Right forelimb (tissue), 1 donor: ENCODE data around the gene EPO.
A peak's percentile ranks its signal among the peaks of the same experiment; 100 is the strongest.
"Not testable (repeated sequence)": the region's sequence is repeated elsewhere in the genome, so short reads cannot be mapped to it uniquely, and the experiment has no call there.

Source experiments
- DNase-seq: peaks from one replicate; pipeline ENCODE4 v3.0.0-alpha.2; 2018

The EPO gene

DNA sequence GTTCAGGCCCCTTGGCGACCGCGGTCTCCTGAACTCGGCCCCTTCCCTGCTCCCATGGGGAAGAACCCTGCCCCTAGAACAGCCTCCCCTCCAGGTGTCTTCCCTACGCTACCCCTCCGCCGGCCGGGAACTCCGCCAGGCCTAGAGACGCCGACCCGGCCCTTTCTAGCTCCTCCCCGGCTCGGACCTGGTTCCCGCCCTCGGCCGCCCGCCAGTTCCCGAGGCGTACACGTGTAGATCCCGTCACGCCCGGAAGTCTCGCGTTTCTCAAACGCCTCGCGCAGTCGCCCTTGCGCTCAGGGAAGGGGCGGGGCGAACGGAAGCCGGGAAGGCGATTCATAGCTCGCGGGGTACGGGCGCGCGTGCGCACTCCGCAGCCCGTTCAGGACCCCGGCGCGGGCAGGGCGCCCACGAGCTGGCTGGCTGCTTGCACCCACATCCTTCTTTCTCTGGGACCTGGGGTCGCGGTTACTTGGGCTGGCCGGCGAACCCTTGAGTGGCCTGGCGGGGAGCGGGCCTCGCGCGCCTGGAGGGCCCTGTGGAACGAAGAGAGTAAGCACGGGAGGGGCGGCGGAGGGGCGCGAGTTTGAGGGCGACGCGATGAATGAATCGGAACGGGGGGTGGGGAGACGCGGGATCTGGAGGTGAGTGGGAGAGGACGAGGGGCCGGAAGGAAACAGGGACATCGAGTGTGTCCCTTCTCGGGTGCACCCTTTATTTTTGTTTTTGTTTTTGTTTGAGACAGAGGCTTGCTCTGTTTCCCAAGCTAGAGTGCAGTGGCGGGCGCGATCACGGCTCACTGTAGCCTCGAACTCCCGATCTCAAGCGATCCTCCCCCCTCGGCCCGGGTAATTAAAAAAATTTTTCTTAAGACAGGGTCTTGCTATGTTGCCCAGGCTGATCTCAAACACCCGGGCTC, 14.3 kb upstream of the EPO start, which contains the start of gene POP7:
POP7 (plus strand) TSS at position 369 of the 919 bp plus-strand sequence. CDS start 710 bp downstream, outside the sequence.
- DNase-seq, result peak; percentile 100

- no peak for DNase-seq
Measured at GRCh38 chr7:100706672-100707311, 13.5 kb upstream of the EPO start.

- DNase-seq, result no peak
Measured at GRCh38 chr7:100708395-100708794, 11.9 kb upstream of the EPO start.

DNA sequence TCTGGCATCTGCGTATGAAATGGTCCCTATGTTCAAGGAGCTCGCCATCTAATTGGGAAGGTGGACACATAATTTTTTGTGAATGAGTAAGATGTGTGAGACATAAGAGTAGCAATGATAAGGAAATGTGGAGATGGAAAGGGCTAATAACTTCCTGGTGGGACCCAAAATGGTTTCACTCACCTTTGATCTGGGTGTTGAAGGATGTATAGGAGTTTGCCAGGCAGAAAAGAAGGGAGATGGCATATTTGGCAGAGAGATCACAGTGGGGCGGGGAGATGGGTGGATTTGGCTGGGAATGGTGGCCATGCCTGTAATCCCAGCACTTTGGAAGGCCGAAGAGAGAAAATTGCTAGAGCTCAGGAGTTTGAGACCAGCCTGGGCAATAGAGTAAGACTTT, 9.8 kb upstream of the EPO start:
- DNase-seq, result no peak

- no peak for DNase-seq
Measured at GRCh38 chr7:100711369-100711768, 8.9 kb upstream of the EPO start.

DNA sequence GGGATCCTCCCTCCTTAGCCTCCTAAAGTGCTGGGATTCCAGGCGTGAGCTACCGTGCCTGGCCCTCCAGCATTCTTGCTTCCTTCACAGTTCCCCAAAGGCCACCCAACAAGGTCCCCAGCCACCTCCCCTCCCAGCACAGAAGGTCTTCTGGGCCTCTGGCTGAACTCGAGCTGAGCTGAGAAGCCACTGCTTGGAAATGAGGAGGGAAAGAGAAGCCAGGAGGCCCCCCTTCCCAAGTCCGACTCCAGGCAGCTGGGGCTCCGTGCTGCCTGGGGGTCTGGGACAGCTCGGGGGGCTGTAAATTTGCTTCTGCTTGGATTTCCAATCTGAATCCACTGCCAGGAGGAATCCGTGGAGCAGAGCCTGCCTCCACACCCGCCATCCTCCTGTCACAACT, 5.5 kb upstream of the EPO start:
- DNase-seq, result no peak

GRCh38 chr7:100717073-100717472, 3.2 kb upstream of the EPO start:
- DNase-seq, result not testable (repeated sequence)

- DNase-seq, result no peak
Measured at GRCh38 chr7:100719523-100720278, 567 bp upstream of the EPO start.

DNA sequence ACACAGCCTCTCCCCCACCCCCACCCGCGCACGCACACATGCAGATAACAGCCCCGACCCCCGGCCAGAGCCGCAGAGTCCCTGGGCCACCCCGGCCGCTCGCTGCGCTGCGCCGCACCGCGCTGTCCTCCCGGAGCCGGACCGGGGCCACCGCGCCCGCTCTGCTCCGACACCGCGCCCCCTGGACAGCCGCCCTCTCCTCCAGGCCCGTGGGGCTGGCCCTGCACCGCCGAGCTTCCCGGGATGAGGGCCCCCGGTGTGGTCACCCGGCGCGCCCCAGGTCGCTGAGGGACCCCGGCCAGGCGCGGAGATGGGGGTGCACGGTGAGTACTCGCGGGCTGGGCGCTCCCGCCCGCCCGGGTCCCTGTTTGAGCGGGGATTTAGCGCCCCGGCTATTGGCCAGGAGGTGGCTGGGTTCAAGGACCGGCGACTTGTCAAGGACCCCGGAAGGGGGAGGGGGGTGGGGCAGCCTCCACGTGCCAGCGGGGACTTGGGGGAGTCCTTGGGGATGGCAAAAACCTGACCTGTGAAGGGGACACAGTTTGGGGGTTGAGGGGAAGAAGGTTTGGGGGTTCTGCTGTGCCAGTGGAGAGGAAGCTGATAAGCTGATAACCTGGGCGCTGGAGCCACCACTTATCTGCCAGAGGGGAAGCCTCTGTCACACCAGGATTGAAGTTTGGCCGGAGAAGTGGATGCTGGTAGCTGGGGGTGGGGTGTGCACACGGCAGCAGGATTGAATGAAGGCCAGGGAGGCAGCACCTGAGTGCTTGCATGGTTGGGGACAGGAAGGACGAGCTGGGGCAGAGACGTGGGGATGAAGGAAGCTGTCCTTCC, 620 bp downstream of the EPO start:
- no peak for DNase-seq

DNA sequence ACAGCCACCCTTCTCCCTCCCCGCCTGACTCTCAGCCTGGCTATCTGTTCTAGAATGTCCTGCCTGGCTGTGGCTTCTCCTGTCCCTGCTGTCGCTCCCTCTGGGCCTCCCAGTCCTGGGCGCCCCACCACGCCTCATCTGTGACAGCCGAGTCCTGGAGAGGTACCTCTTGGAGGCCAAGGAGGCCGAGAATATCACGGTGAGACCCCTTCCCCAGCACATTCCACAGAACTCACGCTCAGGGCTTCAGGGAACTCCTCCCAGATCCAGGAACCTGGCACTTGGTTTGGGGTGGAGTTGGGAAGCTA, 1.2 kb downstream of the EPO start:
- no peak for DNase-seq

- no peak for DNase-seq
Measured at GRCh38 chr7:100722480-100723212, 2.4 kb downstream of the EPO start.

- DNase-seq, result no peak
Measured at GRCh38 chr7:100723732-100724275, 3.5 kb downstream of the EPO start.

DNA sequence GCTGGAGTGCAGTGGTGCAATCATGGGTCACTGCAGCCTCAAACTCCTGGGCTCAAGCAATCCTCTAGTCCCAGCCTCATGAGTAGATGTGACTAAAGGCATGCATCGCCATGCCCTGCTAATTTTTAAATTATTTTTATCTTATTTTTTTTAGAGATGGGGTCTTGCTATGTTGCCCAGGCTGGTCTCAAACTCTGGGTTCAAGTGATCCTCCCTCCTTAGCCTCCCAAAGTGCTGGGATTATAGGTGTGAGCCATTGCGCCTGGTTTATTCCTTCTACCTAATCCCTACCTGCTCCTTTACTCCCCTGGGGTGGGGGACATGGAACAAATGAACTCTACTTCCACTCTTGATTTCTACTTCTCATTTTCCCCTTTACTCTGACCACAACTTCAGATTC, 4.1 kb downstream of the EPO start:
- DNase-seq, result not testable (repeated sequence)

GRCh38 chr7:100726996-100727761, 6.9 kb downstream of the EPO start:
- peak; percentile 68 for DNase-seq

DNA sequence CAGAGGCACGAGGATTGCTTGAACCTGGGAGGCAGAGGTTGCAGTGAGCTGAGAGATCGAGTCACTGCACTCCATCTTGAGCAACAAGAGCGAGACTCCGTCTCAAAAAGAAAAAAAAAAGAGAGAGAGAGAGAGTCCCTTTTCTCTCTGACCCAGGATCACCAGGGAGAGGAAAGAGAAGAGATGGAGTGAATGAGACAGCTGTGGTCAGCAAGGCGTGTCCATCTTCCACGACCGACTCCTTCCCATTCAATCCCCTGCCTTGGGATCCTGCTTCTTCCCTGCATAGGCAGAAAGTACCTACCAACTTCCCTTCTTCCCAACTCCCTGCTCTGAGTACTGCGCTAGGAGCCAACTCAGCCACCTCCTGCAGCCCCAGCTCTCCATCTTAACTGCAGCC, 7.9 kb downstream of the EPO start:
- DNase-seq, result no peak

GRCh38 chr7:100730136-100730800, 10.0 kb downstream of the EPO start:
- no peak for DNase-seq

DNA sequence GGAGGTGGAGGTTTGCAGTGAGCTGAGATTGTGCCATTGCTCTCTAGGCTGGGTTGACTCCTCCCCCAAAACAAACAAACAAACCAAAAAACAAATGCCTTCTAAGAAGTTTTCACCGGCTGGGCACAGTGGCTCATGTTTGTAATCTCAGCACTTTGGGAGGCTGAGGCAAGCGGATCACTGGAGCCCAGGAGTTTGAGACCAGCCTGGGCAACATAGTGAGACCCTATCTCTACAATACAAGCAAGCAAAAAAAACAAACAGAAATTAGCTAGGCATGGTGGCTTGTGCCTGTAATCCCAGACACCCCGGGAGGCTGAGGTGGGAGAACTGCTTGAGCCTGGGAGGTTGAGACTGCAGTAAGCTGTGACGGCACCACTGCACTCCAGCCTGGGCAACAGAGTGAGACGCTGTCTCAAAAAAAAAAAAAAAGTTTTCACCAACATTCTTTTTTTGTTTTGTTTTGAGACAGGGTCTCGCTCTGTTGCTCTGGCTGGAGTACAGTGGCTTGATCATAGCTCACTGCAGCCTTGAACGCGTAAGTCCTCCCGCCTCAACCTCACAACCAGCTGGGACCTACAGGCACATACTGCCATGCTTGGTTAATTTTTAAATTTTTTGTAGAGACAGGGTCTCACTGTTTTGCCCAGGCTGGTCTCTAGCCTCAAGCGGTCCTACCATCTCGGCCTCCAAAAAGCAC, 11.8 kb downstream of the EPO start:
- no peak for DNase-seq

GRCh38 chr7:100735730-100736129, 15.5 kb downstream of the EPO start:
- no peak for DNase-seq

DNA sequence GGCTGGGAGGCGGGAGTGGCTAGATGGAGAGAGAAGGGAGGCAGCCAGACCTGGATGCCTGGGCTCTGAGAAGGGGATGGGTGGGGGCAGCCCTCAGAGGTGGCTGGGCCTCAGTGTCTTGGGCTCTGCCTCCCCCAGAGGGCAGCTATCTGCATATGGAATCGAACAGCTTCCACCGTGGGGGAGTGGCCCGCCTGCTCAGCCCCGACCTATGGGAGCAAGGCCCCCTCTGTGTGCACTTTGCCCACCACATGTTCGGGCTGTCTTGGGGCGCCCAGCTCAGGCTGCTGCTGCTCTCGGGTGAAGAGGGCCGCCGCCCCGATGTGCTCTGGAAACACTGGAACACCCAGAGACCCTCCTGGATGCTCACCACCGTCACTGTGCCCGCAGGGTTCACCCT, 16.4 kb downstream of the EPO start:
- DNase-seq, result no peak

DNA sequence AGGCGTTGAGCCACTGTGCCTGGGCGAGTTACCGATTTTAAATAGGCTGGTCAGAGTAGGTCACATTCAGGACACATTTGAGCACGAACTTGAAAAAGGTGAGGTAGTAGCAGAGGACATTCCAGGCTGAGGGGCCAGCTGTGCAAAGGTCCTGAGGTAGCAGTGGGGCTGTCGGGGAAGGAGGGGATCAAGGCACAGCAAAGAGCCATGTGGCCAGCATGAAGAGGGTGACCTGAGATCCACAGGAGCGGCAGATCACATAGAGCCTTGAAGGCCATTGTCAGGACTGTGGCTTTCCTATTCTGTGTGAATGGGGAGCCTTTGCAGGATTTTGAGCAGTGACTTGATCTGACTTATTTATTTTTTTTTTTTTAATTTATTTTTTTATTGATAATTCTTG, 19.7 kb downstream of the EPO start:
- no peak for DNase-seq
